NCI-H2029 (cell line): ENCODE measurements around the gene RBKS.
"Not testable (repeated sequence)": the region's sequence is repeated elsewhere in the genome, so short reads cannot be mapped to it uniquely, and the experiment has no call there.

ENCODE experiments used
- DNase-seq: peaks from one replicate; lab custom pipeline; 2025; lab: John Stamatoyannopoulos, UW

The RBKS gene

DNA sequence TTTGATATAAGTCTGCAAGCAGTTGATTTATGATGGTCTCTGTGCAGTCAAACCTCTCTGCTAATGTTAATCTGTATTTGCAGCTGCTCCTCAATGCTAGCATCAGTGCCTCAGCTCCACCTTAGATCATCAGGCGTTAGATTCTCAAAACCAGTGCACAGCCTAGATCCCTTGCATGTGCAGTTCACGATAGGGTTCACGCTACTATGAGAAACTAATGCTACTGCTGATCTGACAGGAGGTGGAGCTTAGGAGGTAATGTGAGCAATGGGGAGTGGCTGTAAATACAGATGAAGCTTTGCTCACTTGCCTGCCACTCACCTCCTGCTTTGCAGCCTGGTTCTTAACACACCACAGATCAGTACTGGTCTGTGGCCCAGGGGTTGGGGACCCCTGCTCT lies 18.4 kb downstream of the RBKS start:
- DNase-seq = no peak

GRCh38 chr2:27870724-27871123 lies 19.5 kb downstream of the RBKS start:
- no peak for DNase-seq

- DNase-seq = no peak
These were observed 20.4 kb downstream of the RBKS start for GRCh38 chr2:27869763-27870162.

DNA sequence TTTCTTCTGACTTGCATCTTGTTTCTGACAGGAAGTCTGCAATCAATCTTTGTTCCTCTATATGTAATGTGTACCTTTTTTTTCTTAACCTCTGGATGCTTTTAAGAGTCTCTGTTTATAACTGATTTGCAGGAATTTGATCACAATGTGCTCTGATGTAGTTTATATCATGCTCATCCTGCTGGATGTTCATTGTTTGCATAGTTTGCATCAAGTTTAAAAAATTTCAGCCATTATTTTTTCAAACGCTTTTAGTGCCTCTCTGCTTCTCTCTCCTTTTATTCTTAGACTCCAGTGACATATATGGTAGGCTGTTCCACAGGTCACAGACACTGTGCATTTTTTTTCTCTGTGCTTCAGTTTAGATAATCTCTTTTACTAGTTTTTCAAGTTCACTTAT lies 23.9 kb downstream of the RBKS start:
- no peak for DNase-seq

GRCh38 chr2:27863955-27864354 lies 26.2 kb downstream of the RBKS start:
- not testable (repeated sequence) for DNase-seq

DNA sequence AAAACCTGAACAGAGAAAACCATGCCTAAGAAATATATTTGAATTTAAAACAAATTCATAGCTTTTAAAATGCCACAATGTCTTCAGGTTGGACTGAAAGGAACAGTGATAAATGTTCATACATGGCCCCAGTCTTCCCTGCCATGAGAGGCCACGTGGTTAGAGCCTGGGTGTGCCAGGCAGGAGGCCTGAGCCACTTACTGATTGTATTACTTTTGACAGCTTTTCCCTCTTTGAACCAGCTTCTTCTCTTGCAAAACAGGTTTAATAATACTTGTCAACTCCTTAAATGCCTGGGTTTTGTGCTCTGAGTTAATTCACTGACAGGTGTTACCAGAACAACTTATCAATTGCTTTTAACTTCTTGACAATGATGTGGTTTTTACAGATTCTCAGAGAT lies 27.0 kb downstream of the RBKS start:
- no peak for DNase-seq

- no peak for DNase-seq
These were observed 30.1 kb downstream of the RBKS start for GRCh38 chr2:27860111-27860510.

GRCh38 chr2:27857417-27858172 lies 32.6 kb downstream of the RBKS start:
- DNase-seq = no peak

DNA sequence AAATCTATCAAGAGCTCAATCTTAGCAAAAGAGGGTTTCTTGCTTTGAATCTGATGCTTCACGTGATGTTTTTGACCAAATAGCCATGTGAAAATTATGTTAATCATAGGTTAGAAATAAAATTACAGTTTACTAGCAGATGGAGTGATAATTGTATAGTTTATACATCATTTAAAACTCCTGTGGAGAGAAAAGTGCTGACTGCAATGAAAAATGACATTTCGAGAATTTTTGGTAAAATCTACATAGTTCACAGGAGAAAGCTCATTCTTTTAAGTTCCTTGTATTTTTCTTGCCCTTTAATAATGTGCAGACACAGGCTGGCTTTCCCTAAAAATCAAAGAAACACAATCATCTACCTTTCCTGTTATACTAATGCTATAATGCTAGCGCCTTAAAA lies 33.2 kb downstream of the RBKS start:
- no peak for DNase-seq

DNA sequence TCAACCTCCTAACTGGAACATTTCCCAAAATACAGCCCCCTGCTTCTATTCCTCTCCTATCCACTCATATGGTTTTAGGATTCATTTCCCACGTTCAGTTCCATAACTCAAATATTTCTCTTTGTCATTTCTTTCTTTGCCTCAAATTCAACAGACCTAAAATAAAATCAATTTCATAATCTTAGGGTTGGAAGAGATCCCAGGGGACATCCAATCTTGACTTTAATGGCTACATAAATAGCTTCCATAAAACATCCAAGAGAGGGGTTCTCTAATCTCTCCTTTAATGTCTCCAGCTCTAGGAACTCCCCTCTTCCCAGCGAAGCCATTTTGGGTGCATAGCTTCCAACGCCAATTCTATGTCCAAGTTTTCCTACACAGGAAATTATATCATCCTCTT lies 33.8 kb downstream of the RBKS start:
- DNase-seq = no peak

DNA sequence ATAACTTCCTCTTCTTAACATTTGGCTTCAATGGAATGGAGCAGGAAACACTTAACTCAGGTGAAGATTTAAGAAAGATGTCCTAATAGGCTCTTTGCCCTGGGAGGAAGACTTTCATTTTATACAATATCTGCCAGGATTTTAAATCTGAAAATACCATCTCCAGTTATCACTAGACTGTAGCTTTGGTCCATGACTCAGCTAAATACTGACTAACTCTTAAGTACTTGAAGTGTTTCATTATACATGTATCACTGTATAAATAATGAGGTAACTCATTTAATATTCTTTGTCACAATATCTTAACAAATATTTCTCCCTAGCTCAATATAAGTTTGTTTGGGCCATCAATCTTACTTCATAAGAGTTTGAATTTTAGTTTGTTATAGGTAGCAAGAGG lies 34.7 kb downstream of the RBKS start:
- DNase-seq = no peak

DNA sequence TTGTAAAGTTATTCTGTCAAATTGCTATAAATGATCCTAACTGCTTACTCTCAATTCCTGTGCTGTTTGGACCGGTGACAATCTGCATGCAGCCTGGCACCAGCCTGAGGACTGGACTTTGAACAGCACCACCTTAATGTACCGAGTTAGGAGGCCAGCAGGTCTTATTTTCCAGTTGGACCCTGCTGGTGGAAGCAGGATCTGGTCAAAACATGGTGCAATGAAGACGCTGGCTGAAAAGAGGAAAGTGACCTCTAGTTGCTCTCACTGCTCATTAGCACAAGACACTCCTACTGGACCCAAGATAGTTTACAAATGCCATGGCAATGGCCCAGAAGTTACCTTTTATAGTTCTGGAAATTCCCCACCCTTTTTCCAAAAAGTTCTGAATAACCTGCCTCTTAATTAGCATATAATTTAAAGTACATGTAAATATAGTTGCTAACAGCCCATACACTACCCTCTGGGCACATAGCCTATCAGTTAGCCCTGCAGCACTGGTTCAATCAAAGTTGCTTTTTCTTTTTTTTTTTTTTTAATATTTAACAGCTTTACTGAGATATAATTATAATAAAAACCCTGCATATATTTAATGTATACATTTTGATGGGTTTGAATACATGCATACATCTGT lies 35.8 kb downstream of the RBKS start:
- DNase-seq = no peak

DNA sequence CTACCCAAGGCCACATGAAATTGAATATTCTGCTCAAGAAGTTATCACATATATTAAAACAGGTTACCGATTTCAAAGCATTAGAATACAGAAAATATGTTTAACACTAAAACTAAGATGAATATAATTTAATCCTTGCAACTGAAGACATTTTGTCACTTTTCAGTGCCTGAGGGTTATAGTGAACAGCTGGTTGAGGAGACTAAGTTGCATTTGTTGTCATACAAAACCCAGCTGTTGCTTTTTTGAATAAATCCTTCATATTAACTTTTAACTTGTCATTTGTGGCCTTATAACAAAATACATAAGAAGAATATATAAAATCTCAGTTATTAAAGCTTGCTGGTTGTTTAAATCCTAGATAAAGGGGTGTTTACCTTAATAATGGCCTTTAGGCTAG lies 37.5 kb downstream of the RBKS start:
- DNase-seq = no peak

GRCh38 chr2:27849558-27850205 lies 40.5 kb downstream of the RBKS start:
- DNase-seq = no peak

- no peak for DNase-seq
These were observed 42.9 kb downstream of the RBKS start for GRCh38 chr2:27847333-27847732.

GRCh38 chr2:27844821-27845255 lies 45.3 kb downstream of the RBKS start:
- no peak for DNase-seq

- DNase-seq = no peak
These were observed 46.2 kb downstream of the RBKS start for GRCh38 chr2:27843992-27844391.

- no peak for DNase-seq
These were observed 47.3 kb downstream of the RBKS start for GRCh38 chr2:27842894-27843293.

GRCh38 chr2:27839022-27839618 lies 51.1 kb downstream of the RBKS start:
- DNase-seq = no peak

- DNase-seq = no peak
These were observed 51.7 kb downstream of the RBKS start for GRCh38 chr2:27838502-27838901.

- no peak for DNase-seq
These were observed 56.3 kb downstream of the RBKS start for GRCh38 chr2:27833931-27834330.

DNA sequence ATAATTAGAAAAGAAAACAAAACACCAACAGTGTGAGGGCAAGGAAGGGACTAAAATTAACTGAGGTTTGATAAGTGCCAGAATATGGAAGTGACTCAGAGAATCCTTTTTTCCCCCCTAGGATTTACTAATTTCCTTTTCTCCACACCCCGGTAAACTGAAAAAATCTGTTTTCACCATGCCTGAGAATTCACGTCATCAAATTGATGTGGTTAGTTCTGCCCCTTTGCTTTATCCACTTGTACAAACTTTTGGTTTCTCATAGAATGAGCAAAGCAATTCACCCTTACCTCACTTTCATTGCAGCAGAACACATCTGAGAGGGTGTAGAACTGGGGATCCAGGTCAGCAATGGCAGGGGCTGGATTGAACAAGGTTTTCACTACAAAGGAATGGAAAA lies 57.8 kb downstream of the RBKS start:
- DNase-seq = no peak
